Activated CD4-positive, alpha-beta T cell treated with anti-CD3 and anti-CD28 coated beads, Interleukin-2, Interleukin-6, amounts not matched to agents 100 ng/mL and 50 ng/mL, durations not matched to agents 16 hours and 8 hours (primary cell): Measurements from ENCODE around the gene SEMA4D.
A peak's percentile ranks its signal among the peaks of the same experiment; 100 is the strongest.
"Not testable (repeated sequence)": the region's sequence is repeated elsewhere in the genome, so short reads cannot be mapped to it uniquely, and the experiment has no call there.

ENCODE experiments used
- DNase-seq: peaks from one replicate; pipeline ENCODE4 v3.0.0-alpha.2; 2020

SEMA4D gene

DNA sequence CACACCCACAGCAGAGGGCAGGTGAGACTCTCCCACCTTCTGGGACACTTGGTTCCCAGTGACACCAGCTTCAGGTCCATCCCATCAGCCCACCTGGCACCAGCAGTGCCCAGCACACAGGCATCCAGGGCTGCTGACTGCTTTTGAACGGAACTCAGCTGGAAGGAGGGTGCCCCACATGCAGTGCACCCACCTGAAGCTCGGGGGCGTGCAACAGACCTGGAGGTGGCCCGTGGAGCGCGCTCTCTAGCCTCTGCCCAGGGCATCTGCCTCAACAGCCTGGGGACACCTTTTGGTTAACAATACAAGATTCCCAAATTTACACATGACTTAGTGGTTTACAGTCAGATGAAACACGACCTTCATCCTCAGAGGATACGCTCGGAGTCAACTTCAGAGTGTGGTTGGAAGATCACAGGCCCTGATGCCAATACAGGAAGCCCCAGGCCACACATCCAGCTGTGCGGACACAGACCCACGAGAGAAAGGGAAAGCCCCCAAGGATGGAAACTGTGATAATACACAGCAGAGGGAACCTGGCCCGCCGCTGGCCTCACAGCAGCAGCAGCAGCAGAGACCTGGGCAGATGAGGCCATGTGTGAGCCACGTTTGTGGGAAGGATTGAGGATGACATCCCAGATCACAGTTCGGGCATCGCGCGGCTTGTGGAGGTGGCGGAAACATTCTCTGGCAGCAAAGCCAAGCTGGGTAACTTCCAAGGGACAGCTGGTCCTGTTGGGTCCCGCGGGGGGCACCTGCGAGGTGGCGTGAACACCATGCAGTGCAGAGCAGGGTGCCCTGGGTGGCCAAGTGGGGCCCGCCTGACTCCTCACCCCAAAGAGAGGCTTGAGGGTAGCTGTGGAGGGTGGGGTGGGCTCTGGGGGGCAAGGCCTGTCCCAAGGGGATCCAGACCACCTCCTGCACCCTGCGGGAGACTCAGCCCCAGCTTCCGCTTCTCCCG is 115.6 kb downstream of the SEMA4D start:
- DNase-seq, result peak; percentile 30

GRCh38 chr9:89381308-89381609 is 116.7 kb downstream of the SEMA4D start:
- no peak for DNase-seq

GRCh38 chr9:89380437-89381307 is 117.2 kb downstream of the SEMA4D start:
- no peak for DNase-seq

- no peak for DNase-seq
Measured at GRCh38 chr9:89379508-89380115, 118.3 kb downstream of the SEMA4D start.

GRCh38 chr9:89379031-89379430 is 118.9 kb downstream of the SEMA4D start:
- no peak for DNase-seq

- DNase-seq, result no peak
Measured at GRCh38 chr9:89378541-89378940, 119.4 kb downstream of the SEMA4D start.

DNA sequence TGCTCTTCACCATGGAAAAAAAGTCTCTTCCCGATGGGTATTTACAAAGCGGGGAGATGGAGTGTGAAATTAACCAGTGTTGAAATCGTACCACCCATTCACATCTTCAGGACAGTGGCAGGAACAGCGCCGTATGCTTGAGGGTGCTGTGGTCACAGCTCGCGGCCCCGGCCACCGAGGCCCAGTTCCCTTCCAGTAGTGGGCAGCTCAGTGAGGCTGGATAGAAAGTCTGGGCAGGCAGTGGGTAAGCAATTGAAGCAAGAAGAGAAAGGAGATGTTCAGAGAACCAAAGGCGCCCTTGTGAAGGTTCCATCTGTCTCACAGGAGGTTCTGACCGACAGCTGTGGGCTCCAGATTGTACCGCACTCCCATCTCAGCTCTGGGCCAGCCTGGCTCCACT is 120.5 kb downstream of the SEMA4D start:
- no peak for DNase-seq

DNA sequence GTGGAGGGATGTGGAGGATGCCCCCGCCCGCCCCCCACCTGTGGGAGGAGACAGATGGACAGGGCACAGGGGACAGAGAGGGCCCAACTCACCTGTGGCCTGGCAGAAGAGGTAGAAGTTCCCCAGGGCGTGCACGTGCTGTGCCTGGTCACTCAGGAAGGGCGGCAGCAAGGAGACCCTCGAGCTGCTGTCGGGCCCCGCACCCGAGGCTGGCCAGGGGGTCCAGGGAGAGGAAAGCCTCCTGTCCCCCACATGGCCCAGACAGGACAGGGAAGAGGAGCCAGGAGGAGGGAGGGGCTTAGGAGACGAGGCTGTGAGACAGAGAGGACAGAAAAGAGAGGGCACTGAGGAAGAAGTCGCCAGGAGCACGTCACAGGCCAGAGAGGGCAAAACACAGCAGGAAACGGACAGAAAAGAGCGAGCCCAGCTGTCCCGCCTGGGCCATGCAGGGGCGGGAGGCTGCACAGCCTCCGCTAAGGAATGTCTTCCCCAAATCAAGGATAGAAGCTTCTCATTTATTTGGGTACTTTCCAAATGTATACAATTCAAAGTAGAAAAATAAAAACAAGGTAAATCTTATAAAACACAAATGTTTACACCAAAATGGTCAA is 121.1 kb downstream of the SEMA4D start:
- DNase-seq, result no peak

DNA sequence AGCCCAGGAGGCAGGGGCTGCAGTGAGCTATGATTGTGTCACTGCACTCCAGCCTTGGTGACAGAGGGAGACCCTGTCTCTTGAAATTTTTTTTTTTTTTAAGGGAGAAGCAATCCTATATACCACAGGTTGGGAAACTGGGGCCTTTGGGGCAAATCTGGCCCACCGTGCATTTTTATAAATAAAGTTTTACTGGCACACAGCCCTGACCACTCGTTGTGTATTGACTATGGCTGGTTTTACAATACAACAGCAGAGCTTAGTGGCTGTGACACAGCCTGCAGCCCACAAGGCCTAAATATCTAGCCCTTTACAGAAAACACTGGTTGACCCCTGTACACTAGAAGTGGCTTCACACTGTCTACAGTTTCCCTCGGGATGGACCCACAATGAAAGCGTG is 121.6 kb downstream of the SEMA4D start:
- DNase-seq, result no peak

DNA sequence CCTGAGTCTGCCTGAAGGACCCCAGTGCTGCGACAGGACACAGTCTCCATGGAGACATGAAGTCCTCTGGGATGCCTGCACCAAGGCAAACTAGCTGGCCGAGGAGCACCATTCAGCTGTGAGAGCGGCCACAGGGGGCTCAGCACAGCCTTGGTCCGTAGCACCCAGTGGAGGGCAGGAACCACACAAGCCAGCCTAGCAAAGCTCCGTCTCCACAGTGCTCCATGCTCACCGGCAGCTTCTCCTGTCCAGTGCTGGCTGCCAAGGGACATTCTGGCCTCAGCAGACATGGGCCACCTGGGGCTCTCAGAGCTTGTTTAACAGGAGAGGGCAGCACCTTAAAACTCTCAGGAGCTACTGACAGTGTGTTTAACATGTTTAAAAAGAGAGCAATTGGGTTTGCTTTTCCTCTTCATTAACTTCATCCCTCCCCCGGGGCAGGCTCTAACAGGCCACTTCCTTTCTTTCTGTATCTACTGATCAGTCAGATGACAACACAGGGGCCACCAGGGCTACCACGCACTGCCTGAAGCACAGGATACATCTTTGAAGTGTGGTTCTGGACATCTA is 122.6 kb downstream of the SEMA4D start:
- peak; percentile 41 for DNase-seq

- DNase-seq, result no peak
Measured at GRCh38 chr9:89374176-89374575, 123.7 kb downstream of the SEMA4D start.

DNA sequence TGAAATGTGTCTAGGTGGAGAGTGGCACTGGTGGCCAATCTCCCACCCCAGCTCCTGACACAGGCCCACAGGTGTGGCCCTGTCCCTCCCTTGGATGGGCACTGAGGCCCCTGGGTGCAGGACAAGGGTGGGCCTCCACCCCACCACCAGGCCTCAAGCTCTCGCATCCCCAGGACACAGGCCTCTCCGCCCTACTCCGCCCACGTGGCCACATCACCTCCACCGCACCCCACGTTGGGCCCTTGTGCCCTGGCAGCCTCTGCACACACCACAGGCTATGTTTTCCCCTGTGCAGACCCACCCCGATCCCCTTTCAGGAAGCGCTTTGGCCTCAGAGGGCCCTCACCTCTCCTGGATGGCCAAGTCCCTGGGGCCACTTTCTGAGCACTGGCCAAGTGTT is 124.9 kb downstream of the SEMA4D start:
- no peak for DNase-seq

DNA sequence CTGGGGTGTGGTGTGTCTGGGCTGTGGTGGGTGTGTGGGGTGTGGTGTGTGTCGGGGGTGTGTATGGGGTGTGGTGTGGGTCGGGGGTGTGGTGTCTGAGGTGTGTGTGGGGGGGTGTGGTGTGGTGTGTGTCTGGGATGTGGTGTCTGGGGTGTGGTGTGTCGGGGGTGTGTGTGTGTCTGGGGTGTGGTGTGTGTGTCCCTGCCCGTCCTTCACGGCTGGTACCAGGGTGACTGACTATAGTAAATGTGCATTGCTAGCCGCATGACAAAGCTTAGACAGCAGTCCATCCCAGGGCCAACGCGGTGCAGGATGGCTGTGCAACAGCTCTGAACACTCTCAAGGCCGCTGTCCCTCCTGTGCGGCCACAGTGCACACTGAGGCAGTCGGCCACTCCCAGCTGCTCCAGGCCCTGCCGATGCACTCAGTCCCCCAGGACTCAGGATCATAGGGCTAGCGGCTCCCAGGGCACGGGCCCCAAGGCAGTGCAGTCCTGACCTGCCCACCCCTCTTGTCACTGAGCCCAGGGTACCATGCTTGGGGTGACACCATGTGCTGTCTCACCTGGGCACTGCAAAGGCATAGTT is 125.6 kb downstream of the SEMA4D start:
- peak; percentile 44 for DNase-seq

DNA sequence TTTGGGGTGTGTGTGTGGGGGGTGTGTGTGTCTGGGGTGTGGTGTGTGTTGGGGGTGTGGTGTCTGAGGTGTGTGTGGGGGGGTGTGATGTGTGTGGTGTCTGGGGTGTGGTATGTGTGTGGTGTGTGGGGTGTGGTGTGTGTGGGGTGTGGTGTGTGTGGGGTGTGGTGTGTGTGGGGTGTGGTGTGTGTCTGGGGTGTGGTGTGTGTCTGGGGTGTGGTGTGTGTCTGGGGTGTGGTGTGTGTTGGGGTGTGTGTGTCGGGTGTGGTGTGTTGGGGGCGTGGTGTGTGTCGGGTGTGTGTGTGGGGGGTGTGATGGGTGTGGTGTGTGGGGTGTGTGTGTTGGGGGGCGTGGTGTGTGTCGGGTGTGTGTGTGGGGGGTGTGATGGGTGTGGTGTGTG is 126.1 kb downstream of the SEMA4D start:
- not testable (repeated sequence) for DNase-seq

DNA sequence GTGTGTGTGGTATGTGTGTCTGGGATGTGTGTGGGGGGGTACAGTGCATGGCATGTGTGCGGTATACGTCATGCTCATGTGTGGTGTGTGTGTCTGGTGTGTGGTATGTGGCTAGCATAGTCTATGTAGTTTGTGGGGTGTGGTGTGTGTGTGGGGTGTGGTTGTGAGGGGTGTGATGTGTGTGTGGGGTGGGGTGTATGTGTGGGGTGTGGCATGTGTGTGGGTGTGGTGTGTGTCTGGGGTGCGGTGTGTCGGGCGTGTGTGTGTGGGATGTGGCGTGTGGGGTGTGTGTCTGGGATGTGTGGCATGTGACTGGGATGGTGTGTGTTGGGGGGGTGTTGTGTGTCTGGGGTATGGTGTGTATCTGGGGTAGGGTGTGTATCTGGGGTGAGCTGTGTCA is 127.3 kb downstream of the SEMA4D start:
- DNase-seq, result no peak

DNA sequence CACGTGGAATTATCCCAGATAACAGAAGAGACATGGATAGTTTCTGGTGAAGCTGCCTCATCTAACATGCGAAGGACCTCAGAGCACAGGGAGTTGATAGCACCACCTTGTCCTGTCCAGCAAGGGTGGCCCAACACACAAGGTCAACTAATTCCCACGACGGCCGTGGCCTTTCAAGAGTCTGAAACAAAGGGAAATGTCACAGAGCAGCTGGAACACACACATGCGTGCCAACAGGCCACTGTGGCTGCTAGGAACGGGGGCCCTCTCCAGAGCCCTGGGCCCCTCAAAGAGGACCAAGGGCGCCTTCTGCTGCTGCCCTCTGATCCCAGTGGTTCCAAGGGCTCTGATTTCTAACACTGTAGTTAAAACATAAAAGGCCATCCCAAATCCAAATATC is 128.9 kb downstream of the SEMA4D start:
- DNase-seq, result no peak

GRCh38 chr9:89368550-89368949 is 129.4 kb downstream of the SEMA4D start:
- no peak for DNase-seq

- no peak for DNase-seq
Measured at GRCh38 chr9:89367726-89368437, 130.0 kb downstream of the SEMA4D start.

GRCh38 chr9:89367281-89367680 is 130.6 kb downstream of the SEMA4D start:
- no peak for DNase-seq

DNA sequence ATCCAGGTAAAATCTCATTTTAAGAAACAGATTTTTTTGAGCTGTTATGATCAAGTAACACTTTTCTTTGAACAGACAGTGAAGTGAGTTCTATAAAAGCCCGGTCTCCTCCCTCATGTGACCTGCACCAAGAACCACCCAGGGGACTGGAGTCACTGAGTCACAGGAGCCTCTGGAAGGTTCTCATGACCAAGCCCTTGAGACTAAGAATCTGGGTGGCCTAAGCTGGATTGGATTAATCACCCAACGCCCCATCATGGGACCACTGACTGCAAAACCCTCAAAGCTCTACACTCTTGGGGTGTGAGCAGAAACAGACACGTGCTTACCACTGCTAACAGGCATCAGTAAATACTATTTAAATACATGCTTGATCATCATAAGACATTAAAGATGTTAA is 131.2 kb downstream of the SEMA4D start:
- no peak for DNase-seq

DNA sequence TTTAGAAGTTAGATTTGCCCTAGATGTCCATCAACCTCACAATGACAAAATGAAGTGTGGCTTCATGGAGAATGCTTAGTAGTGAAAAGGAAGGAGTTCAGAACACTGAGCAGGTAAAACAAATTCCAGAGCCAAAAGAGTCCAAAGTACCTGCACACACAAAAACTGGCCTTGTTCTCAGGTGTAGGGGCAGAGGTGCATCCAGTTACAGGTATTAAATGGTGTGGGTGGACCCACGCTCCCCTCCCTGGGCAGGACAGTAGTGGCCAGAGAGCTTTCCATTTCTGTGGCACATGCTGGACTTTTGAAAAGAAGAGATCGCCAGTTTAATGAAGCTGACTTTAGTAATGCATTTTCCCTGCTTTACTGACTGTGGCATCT is 132.4 kb downstream of the SEMA4D start:
- DNase-seq, result no peak
